M059J (cell line): ENCODE data around the gene F13A1. TPM values are rescaled to one million over a fixed set of nuclear protein-coding genes. Genes with fewer than 3 reads are reported as not detected.

ENCODE experiments used
- DNase-seq: peaks from one replicate; pipeline ENCODE4 v3.0.0-alpha.2; 2012; ENCODE audit warnings: low read depth
- total RNA-seq: library from RNA; depleted of rRNA; stranded (reverse); fragments of >200 nt; shearing (Covaris generic); gene quantifications from 2 replicates; pipeline ENCODE4 v1.2.3, GENCODE V29; 2014

Gene F13A1
- total RNA-seq, 1 experiment from 2014 or later = not detected

GRCh38 chr6:6244624-6245023 lies 75.8 kb downstream of the F13A1 start:
- DNase-seq = no peak

- DNase-seq = no peak
Observed at GRCh38 chr6:6243846-6244245, 76.6 kb downstream of the F13A1 start.

GRCh38 chr6:6239598-6240581 lies 80.6 kb downstream of the F13A1 start:
- DNase-seq = no peak

GRCh38 chr6:6236730-6237469 lies 83.6 kb downstream of the F13A1 start:
- no peak for DNase-seq

- DNase-seq = no peak
Observed at GRCh38 chr6:6235786-6236185, 84.7 kb downstream of the F13A1 start.

- no peak for DNase-seq
Observed at GRCh38 chr6:6234963-6235362, 85.5 kb downstream of the F13A1 start.

- DNase-seq = no peak
Observed at GRCh38 chr6:6230286-6230685, 90.2 kb downstream of the F13A1 start.

- DNase-seq = no peak
Observed at GRCh38 chr6:6227896-6228295, 92.6 kb downstream of the F13A1 start.

GRCh38 chr6:6225885-6226529 lies 94.5 kb downstream of the F13A1 start:
- DNase-seq = no peak

GRCh38 chr6:6224933-6225486 lies 95.5 kb downstream of the F13A1 start:
- peak; percentile 46 for DNase-seq

GRCh38 chr6:6221787-6222535 lies 98.5 kb downstream of the F13A1 start:
- DNase-seq = peak; percentile 16

GRCh38 chr6:6220718-6221117 lies 99.7 kb downstream of the F13A1 start:
- DNase-seq = peak; percentile 5

GRCh38 chr6:6219716-6220115 lies 100.7 kb downstream of the F13A1 start:
- DNase-seq = no peak

GRCh38 chr6:6218759-6219085 lies 101.7 kb downstream of the F13A1 start:
- peak; percentile 73 for DNase-seq

GRCh38 chr6:6217855-6218758 lies 102.4 kb downstream of the F13A1 start:
- peak; percentile 25 for DNase-seq

- DNase-seq = no peak
Observed at GRCh38 chr6:6210994-6211393, 109.5 kb downstream of the F13A1 start.

GRCh38 chr6:6202886-6203285 lies 117.6 kb downstream of the F13A1 start:
- no peak for DNase-seq

- DNase-seq = no peak
Observed at GRCh38 chr6:6201200-6201599, 119.3 kb downstream of the F13A1 start.

- no peak for DNase-seq
Observed at GRCh38 chr6:6199678-6200077, 120.8 kb downstream of the F13A1 start.

GRCh38 chr6:6196762-6197161 lies 123.7 kb downstream of the F13A1 start:
- no peak for DNase-seq
